AG09309 (cell line): ENCODE data around the gene ANKRD23.

ENCODE experiments used
- DNase-seq: peaks from one replicate; pipeline ENCODE4 v3.0.0-alpha.2; 2010; ENCODE audit warnings: low read depth
- H3K4me3 ChIP-seq: 2 replicates; pipeline ENCODE4 v1.5.1; 2011; ENCODE audit warnings: mild to moderate bottlenecking, low read depth, low read length, moderate library complexity; ENCODE audit not compliant: control insufficient read depth
- TF ChIP-seq, protein P1 (sequence below): IDR thresholded peaks from 2 replicates; pipeline ENCODE4 v1.5.1; 2011; ENCODE audit warnings: mild to moderate bottlenecking, low read depth, low read length, inconsistent platforms; ENCODE audit not compliant: insufficient read depth, control insufficient read depth; ENCODE audit errors: missing control alignments

Gene ANKRD23

DNA sequence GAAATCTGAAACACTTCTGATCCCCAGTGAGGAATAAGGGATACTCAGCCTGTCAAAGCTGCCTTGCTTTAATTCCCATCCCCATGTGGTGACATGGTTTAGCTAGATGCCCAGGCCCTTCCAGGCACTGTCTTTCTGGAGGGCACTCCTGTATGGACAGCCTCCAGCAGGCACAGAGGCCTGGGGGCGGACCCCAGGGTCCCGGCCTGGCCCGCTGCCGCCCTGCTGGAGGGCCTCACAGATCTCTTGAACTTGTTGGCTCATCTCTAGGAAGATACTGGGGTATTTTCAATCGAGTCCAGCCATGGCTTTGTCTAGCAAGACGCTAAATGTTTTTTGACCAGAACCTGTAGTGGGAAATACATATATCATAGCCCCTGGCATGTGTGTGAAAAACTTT lies 48.7 kb downstream of the ANKRD23 start:
- TF ChIP-seq, protein P1, sequence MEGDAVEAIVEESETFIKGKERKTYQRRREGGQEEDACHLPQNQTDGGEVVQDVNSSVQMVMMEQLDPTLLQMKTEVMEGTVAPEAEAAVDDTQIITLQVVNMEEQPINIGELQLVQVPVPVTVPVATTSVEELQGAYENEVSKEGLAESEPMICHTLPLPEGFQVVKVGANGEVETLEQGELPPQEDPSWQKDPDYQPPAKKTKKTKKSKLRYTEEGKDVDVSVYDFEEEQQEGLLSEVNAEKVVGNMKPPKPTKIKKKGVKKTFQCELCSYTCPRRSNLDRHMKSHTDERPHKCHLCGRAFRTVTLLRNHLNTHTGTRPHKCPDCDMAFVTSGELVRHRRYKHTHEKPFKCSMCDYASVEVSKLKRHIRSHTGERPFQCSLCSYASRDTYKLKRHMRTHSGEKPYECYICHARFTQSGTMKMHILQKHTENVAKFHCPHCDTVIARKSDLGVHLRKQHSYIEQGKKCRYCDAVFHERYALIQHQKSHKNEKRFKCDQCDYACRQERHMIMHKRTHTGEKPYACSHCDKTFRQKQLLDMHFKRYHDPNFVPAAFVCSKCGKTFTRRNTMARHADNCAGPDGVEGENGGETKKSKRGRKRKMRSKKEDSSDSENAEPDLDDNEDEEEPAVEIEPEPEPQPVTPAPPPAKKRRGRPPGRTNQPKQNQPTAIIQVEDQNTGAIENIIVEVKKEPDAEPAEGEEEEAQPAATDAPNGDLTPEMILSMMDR, result no peak
- no peak for DNase-seq
- no peak overlapping the region for H3K4me3 ChIP-seq

DNA sequence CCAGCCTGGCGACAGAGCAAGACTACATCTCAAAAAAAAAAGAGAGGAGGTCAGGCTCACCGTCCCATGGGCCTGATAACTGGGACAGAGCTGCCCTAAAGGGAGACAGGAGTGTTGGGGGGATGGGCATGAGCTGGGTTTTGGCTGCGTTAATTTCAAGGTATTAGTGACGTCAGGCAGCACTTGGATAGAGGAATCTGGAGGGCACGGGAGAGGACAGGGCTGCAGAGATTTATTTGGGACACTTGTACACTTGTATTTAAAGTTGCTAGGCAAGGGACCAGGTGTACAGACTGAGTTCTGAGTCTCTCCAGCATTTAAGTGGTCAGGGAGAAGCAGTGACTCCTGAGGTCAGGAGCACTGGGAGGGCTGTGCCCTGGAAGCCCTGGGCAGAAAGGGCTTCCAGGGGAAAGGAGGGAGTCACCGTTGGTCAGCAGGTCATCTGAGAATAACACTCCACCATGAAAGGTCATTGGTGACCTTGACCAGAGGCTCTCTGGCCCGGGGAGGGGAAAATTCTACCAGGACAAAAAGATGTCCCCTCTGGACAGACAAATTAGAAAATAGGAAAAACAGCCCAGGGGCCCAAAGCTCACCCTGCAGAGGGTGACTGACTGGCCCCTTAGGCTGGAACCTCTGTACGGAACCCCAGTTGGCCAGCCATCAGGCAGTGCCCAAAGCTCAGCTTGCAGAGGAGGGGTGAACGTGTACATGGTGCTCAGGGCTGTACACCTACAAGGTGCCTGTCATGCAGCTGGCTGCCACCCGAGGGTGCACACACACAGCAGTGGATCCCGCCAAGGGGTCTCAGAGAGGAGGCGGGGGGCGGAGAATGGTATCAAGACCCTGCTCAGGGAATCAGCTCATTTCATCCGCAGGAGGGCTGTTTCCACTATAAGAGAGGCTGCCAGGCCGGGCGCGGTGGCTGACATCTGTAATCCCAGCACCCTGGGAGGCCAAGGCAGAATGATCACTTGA lies 50.8 kb downstream of the ANKRD23 start:
- no peak for DNase-seq
- TF ChIP-seq, protein P1, result no peak
- H3K4me3 ChIP-seq, result no peak overlapping the region

DNA sequence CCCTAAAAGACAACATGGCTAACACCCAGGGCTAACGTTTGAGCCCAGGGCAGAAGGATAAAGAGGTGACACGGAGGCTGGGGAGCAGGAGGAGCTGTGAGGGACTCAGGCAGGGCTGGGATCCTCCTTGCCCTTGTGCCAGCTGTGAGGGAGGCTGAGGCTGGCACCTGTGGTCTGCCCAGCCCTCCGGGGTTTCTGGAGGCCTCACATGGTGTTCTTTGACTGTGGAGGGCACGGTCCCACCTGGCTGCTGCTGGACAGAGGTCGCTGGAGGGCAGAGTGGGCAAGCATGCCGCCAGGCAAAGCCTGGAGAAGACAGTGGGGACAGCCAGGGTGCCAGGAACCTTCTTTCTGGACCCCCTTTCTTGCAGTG lies 54.6 kb downstream of the ANKRD23 start:
- TF ChIP-seq, protein P1, result no peak
- DNase-seq, result no peak
- no peak overlapping the region for H3K4me3 ChIP-seq

DNA sequence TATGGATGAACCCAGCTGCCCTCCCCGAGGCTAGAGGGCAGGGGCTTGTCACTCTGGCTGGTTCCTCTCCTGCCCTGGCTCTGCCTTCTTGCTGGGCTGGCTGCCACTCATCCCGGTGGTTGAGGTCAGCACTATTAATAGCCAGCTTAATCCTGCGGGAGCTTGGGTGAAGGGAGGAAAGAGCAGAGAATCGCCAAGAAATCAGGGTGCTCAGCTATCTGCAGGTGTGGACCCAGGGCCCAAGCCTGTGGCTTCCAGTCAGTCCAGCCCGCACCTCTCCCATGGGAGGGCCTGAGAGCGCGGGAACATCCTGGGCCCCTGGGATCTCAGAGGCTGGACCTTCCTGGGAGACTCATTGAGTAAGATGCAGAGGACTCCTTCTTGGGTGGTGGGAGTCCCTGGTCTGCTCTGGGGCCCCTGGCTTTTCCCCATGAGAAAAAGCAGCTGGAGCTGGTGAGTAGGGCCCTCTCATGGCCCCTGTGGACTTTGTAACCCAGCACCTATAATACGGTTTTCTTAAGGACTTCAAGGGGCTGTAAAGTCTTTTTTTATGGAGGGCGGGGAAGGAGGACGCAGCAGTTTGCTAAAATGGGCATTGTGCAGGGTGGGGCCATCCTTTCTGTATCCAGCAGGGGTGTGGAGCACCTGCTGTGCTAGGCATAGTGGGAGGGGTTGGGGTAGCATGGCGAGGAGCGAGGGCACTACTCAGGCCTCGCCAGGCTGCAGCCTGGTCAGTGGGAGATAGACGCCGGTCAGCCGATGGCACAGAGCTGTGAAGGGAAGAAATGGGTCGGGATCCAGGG lies 55.2 kb downstream of the ANKRD23 start:
- DNase-seq, result no peak
- TF ChIP-seq, protein P1, result no peak
- no peak overlapping the region for H3K4me3 ChIP-seq
